NCI-H1436 treated with DMSO at 0.1 percent for 48 hours (cell line): ENCODE measurements around the gene APOBEC3H.

Experiments
- DNase-seq: peaks from one replicate; lab custom pipeline; 2025; lab: John Stamatoyannopoulos, UW

APOBEC3H gene

DNA sequence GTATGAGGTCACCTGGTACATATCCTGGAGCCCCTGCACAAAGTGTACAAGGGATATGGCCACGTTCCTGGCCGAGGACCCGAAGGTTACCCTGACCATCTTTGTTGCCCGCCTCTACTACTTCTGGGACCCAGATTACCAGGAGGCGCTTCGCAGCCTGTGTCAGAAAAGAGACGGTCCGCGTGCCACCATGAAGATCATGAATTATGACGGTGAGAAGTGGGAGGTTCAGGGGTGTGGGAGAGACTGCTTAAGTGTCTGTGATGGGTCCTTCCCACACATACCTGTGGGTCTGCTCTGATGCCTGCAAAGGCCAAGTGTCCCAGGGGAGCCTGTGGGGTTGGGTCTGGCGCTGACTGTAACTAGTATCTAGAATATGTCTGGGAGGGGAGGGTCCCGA, 16.0 kb upstream of the APOBEC3H start:
- DNase-seq: no peak

DNA sequence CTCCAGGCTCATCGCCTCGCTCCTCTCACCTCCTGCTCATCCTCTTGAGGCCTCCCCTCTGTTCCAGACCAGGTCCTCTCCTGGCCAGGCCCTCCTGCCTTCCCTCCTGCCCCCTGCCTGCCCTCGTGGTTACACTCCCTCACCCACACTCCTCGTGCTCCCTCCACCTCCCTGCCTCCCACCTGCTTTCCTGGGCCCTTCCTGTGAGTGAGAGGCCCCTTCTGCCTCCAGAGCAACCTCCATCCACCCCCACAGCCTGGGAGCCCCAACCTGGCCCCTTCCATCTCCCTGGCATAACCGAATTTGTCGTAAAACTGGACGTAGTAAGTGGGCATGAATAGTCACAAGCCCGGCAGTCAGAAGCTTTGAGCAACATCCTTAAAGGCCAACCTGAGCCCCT, 15.4 kb upstream of the APOBEC3H start:
- no peak for DNase-seq

DNA sequence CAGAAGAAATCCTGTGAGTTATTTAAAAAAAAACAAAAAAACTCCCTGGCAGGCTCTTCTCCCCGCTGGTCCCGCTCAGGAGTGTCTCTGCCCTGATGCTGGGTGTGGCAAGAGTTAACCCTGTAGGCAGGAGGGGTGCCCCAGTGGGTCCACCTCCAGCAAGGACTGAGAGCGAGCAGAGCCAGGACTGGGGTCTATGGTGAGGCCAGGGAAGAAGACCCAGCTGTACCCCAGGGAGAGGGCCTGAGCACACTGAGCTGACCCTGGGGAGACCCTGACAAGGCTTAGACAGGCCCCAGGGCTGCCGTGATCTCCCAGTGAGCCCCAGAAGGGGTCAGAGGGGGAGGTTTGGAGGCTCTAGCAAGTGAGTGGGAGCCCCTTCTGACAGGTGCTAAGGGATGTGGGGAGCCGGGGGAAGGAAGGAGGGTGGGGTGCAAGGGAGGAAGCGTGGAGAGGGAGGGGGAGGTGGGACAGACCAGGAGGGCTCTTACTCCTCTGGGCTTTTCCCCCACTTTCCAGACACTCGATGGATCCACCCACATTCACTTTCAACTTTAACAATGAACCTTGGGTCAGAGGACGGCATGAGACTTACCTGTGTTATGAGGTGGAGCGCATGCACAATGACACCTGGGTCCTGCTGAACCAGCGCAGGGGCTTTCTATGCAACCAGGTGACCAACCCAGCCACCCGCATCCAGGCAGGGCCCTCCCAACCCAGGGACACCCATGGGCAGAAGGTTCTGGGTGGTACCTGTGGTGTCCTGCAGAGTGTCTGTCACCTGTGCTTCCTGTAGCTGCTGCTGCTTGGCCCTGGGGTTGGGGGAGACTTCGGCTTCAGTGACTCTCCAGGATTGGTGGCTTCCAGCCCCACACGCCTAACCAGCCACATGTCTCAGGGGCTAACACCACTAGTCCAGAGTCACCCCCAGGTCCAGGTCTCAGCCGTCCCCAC, 13.6 kb upstream of the APOBEC3H start:
- no peak for DNase-seq

DNA sequence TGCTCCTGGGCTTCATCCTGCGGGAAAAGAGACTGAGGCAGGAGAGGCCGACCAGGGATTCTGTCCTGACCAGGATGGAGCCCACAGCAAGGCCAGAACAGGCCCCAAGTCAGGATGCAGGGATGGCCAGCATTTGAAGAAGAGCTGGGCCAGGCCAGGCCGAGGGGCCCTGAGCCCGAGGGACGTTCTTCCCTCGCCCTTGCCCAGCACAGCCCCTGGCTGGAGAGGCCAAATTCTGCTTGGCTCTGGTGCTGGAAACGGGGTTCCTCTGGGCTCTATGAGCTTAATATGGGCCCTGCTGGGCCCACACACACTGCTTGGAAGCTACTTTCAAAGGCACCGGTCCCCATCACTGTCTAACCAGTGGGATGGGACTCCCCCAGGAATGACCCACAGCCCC, 12.4 kb upstream of the APOBEC3H start:
- no peak for DNase-seq

DNA sequence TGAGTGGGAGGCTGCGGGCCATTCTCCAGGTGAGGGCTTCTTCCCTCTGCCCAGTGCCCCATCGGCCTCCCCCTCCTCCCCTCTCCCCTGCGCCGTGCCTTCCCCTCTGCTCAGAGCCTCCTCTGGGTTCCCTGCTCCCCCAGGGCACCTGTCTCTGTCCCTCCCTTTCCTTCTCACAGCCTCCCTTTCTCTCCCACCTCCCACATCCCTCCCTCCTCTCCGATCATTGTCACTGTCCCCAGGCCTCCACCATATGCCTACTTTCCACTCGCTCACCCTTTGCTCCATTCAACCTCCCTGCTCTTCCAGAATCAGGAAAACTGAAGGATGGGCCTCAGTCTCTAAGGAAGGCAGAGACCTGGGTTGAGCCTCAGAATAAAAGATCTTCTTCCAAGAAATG, 9.9 kb upstream of the APOBEC3H start:
- no peak for DNase-seq

DNA sequence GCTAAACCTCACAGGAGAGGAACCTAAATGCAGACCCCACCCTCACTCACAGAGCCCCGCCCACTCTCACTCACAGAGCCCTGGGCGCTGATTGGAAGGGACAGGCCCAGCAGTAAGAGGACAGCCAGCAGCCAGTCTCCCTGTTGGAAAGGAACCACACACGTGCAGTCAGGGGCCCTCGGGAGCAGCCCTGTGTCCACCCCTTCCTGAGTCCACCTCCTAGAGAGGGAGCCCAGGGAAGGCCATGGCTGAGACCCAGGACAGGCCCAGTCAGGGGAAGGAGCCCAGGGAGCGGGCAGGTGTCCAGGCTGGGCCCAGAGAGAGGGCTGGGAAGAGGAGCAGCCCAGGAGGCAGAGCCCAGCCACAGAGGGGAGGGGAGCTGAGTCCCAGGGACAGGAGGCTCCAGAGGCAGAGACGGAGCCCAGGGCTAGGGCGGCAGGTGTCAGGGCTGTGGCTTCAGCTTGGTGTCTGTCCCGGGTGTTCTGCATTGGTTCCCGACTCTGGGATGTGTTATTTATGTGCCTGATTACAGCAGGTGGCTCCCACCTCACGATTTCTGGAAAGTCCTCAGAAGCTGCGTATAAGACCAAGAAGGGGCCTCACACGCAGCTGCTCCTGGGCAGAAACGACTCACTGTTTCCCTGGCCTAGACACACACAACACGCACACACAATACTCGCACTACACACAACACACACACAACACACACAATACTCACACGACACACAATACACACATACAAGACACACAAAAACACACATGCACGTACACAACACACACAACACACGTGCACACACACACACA, 9.0 kb upstream of the APOBEC3H start:
- no peak for DNase-seq

DNA sequence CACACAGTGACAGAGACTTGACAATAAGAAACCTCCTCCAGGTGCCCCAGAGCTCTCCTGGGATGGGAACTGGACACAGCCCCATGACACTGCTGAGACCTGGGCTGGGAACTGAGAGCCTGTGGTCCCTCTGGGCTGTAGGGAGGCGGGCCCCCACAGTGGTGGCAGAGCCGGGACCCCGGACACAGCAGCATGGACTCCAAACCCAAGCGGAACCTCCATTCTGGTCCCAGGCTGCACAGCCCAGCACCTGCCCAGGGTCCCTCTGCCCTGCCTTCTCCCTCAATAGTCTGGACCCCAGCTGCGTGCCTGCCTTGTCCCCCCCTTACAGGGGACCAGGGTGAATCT, 8.4 kb upstream of the APOBEC3H start:
- no peak for DNase-seq

DNA sequence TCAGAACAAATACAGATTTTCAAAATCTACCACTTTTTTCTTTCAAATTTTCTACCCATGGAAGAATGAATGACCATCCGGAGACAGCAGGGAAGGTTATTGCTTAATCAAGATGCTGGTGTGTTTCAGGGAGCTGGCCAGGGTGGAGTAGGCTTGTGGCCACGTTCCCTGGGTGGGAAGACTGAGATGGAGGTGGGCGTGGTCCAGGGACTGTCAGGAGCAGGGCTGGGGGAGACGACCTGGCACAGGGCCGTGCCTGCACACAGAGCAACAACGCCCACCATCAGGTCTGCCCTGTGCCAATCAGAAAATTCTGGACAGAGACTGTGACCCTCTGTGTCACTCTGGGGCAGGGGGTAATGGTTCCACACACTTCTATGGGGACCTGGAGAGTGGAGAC, 7.1 kb upstream of the APOBEC3H start:
- DNase-seq: no peak

DNA sequence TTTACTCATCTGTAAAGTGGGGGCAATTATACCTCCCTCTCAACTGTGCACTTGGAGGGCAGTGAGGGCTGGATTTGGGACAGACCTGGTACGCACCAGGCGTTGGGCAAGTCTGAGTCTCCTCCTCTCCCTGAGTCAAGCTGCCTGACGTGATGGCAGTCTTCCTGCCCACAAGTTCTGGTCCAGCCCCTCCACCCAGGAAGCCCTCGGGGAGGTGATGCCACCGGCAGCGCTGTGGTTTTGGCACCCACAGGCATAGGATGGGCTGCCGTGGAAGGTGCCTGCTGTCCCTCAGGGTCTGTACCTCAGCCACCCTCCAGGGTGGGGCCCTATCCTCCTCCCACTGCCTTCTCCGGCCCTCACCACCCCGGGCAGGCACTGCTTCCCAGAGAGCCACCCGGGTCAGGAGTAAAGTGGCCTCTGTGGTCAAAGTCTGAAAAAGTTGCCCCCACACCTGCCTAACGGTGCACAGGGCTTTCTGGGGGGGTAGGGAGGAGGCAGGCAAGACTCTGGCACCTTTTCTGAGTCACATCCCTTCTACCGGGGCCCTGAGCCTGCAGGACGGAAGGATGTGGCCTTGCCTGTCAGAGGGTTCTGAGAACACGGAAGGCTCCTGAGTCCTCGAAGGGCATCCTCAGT, 6.5 kb upstream of the APOBEC3H start:
- no peak for DNase-seq

DNA sequence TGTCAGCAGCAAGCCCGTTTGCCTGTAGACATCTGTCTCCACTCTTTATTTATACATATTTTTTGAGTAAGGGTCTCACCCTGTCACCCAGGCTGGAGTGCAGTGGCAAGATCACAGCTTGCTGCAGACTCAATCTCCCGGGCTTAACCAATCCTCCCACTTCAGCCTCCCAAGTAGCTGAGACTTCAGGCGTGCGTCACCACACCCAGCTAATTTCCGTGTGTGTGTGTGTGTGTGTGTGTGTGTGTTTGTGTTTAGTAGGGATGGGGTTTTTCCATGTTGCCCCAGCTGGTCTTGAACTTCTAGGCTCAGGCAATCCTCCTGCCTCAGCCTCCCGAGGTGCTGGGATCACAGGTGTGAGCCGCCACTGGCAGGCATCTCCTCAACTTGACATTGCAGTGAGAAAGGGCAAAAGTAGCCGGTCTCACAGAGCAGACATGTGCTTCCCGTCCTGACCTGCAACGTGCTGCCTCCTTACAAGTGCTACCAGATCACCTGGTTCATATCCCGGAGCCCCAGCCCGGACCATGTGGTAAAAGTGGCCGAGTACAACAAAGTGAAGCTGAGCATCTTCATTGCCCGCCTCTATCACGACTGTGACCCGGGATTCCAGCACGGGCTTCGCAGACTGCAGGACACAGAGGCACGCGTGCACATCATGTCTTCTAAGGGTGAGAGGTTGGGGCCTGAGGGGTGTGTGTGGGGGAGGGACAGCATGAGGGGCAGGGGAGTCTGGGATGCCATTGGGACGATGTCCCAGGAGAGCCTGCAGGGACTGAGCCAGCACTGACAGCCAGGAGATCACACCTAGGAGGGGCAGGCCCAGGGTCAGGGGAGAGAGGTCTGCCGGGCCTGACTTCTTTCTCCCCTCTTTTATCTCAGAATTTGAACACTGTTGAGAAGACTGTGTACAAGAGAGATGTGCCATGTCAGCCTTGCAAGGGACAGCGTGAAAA, 5.6 kb upstream of the APOBEC3H start:
- DNase-seq: no peak

DNA sequence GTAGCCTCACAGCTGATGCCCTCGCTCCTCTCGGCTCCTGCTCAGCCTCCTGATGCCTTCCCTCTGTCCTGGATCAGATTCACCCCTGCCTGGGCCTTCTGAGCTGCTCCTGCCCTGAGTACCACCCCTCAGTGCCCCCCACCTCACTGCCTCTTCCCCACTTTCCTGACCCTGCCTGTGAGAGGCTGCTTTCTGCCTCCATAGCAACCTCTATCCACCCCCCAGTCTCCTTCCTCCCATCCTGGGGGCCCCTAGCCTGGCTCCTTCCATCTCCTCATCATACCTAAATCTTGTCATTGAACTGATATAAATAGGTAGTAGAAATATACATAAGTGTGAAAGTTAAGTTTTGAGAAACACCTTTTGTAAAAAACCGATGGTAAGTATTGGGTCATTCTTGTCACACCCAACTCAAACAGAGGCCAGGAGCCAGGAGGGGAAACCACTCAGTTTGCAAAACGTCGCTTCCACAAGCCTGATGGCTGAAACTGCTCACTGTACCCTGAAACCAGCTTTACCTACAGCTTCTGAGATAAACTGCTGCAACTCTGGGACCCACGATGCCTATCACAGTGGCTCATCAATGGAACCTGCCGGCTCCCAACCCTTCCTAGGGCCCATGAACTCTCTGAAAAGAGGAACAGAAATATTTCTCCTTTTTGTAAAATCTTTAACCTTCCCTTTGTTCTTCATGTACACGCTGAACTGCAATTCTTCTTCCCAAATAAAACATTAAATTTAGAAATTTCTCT, 4.8 kb upstream of the APOBEC3H start:
- no peak for DNase-seq

DNA sequence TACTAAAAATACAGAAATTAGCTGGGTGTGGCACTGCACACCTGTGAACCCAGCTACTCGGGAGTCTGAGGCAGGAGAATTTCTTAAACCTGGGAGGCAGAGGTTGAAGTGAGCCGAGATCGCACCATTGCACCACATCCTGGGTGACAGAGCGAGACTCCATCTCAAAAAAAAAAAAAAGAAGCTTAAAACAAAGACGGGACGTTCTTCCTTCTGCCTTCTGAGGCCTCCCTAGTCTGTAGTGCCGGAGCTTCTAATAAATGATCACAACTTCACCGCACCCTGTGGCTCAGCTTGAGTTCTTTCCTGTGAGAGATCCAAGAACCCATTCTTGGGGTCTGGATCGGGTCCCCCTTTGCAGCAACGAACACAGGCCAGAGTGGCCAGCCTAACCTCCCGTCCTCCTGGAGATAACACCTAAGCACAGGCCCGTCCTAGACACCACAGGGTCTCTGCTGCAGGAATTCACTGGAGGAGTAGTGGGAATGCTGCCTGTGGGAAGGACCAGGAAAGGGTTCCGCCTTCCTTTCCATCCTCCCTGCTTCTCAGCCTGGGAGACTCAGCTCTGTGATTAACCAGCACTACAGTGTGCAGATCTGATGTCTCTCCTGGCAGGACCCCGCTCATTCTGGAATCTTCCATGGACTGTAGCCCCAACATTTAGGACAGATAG, 2.2 kb upstream of the APOBEC3H start:
- no peak for DNase-seq

DNA sequence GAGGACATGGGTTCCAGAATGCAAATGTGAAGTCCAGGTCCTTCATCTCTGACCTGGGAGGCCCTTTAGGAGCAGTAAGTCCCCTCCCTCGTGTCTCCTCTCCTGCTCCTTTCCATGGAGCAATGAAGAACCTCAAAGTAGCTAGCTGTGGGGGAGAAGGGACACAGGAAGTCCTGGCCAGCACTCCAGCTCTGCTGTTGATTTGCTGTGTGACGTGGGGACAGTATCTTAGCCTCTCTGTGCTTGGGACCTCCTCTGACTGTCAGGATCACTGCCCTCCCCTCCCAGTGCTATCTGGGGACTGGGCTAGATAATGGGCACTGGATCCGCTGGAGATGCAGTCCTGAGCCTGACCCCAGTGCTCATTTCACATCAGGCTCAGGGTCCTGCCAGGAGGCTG, 1.1 kb upstream of the APOBEC3H start:
- no peak for DNase-seq

DNA sequence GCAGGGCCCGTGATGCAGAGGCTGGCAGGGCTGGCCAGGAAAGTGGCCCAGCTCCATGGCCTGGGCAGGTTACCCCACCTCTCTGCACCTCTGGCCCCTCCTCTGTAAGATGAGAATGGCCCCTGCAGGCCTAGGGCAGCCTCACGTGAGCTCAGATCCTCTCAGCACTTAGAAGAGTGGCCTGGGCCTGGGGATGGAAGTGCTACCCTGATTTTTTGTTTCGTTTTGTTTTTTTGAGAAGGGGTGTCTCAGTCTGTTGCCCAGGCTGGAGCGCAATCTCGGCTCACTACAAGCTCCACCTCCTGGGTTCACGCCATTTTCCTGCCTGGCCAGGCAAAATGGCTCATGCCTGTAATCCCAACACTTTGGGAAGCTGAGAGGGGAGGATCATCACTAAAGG, 982 bp downstream of the APOBEC3H start:
- no peak for DNase-seq

DNA sequence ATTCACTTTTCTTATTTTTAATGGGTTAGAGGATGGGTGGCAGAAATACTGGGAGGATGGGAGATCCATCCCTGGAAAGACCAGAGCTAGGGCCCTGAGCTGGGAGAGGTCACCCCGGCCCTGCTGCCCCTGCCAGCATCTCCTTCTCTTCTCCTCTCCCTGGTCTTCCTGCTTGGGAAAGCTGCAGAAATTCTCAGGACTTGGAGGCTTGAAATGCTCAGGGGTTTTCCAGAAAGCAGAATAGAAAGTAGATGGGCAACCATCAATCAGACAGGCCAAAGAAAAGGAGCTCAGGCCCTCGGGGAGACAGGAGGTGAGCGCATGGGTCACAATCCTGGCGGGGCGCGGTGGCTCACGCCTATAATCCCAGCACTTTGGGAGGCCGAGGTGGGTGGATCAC, 1.5 kb downstream of the APOBEC3H start:
- DNase-seq: no peak

DNA sequence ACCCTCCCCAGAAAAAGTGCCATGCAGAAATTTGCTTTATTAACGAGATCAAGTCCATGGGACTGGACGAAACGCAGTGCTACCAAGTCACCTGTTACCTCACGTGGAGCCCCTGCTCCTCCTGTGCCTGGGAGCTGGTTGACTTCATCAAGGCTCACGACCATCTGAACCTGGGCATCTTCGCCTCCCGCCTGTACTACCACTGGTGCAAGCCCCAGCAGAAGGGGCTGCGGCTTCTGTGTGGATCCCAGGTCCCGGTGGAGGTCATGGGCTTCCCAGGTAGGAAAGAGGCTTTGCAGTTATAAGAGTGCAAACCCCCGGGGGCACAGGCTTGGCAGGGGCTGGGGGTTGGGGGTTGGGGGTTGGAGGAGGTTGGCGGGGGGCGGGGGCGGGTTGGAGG, 4.2 kb downstream of the APOBEC3H start:
- DNase-seq: no peak

DNA sequence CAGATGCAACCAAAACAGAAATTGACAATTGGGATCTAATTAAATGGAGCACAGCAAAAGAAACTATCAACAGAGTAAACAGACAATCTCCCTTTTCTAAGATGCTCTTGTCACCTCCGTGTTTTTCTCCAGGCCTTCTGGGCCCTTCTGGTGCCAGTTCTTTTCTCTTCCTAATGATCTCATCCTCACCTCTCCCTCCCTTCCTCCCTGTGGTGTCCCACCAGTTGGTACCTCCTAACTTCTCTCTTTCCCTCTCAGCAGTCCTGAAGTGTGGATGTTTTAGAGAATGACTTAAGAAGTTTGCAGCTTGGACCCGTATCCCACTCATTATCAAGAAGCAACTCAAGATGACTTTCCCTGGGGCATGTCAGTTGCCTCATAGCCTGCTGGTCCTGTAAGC, 6.4 kb downstream of the APOBEC3H start:
- no peak for DNase-seq

DNA sequence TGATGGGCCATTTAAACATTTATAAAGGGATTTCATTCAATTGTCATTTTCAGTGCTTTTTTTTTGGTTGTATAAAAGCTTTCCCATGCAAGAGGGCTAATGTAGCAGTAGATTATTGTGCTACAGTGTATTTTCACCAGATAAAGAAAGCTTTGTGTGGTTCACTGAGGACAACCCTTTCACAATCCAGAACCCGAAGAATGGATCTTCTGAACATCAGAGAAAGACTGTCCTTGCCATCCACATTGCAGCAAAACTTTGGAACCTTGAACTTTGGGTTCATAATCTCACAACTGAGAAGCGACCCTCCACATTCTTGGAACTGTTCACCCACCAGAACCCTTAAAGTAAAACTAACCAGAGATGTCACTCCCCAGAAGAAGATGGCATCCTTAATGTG, 9.3 kb downstream of the APOBEC3H start:
- no peak for DNase-seq

DNA sequence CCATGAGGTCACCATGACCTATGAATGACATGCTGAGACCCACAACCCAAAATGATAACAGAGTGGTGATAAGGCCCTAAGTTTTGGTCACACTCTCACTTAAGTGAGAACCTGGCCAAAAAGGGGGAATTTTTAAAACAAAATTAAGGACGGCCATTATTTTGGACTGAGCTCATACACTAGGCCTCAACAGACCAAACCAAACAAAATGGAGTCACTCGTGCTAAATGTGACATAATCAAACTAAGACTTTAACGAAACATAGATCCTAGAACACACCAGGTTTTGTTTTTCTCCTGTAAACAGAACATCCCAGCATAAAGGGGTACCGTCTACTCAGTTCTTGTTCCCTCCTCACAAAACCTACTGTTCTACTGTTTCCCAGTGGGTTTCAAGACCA, 11.4 kb downstream of the APOBEC3H start:
- DNase-seq: no peak

DNA sequence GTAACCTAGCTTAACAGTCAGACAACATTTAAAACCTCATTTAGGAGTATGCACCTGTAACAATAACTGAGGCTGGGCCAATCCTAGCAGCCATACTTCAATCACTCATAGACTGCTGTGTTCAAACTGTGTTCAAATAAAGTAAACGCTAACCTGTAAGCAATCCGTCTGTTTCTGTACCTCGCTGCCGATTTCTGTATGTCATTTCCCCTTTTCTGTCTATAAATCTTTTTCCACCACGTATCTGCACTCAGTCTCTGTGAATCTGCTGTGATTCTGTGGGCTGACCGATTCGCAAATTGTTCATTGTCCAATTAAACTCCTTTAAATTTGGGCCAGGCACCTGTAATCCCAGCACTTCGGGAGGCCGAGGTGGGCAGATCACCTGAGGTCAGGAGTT, 12.3 kb downstream of the APOBEC3H start:
- no peak for DNase-seq
